ENCODE data around the gene TRNAU1AP.
"Not testable (repeated sequence)": the region's sequence is repeated elsewhere in the genome, so short reads cannot be mapped to it uniquely, and the experiment has no call there.

Gene TRNAU1AP

DNA sequence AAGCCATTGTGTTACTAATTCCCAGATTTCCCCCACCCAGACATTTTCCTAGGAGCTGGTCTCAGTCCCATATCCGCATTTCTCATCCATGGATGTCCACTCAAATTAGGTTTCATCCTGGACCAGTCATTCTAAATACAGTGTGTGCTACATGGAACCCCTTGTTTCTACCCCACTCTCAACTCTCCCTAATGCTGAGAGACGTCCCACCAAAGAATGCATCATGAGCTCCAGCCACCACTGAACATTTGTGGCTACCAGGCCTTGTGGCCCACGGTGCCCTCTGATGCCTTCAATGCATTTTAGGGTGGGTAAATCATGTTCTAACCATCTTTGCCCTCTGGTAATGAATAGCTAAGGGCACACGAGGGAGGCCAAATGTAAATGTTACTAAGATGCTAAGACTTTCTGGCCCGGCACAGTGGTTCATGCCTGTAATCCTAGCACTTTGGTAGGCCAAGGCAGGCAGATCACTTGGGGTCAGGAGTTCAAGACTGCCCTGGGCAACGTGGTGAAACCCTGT is 25.9 kb downstream of the TRNAU1AP start:
- DNase-seq: no peak

DNA sequence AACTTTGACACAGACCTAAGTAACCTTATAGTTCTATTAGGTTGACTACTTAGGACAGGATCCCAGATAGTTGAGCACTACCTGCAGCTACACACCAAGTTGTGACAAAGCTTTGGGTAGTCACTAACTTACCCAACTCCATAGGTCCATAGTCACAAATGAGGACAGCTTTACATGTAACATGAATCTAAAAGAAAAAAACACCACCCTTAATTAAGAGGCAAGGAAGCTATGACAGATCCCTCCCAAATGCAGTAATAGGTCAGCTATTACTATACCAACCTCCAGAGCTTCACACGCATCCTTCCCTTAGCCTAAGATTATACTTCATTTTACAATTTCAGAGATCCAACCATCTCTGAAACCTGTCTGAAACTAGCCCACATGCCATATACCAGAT is 26.5 kb downstream of the TRNAU1AP start:
- DNase-seq: no peak

DNA sequence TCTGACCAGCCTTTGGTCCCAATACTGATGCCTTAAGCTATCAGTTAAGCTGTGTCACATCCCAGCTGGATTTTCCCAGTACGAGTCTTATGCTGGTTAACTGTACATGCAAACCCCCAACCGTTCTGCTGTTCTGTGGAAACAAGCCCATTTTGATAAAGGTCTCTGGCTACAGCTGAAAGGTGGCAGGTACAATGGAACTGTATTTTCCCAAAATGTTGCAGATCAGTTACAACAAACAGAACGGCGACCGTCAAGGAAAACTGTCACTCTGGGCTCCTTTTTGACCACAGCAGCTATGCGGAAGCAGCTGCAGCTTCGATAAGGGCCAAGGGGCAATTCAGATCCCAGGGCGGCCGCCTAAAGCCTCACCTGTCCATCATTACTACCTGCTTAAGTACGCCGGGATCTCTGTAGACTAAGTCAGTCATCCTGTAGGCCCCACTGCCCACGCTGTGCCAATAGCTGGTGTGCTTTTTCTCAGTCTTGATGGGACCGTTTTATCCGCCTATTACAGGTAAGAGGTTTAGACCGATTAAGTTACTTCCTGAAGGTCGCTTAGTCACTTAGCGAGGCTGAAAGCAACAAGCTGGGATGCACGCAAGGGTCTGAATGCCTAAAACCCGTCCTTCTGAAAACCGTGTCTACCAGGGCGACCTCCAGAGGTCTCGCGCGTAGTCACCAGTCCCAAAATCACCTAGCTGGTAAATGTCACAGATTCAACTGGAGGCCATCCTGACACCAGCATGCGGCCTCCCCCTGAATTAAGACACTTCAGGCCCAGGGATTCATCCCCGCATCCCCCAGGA is 28.0 kb downstream of the TRNAU1AP start:
- peak; percentile 51 to 85 (median 71) for DNase-seq

DNA sequence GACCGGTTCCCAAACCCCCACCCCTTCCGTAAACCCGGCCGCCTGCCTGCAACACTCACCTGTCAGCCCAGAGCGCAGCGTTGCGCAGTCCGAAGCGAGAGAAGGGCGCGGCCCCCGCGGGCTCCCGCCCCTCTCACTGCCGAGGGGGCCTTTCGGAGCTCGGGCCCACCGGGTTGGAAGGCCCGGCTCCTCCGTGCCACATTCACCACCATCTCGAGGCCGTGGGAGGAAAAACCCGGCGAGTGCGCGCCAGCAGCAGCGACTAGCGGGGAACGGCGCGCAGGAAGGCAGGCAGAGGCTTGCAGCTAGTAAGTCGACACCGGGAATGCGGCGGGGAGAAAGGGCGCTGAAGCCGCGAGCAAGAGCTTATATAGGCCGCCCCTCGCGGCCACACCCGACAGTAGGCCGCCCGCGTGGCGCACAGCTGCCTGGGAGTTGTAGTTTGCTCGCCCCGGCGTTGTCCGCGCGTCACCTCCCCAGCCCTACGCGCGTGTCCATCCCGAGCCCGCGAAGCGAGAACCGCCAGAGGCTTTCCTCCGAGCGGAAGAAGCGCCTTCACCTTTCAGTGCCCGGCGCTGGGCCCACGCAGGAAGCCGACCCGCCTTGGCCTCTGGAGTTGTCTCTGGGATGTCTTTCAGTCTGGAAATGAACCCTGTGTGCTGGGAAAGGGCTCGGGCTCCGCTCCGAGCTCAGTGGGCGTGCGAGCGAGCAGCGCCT is 28.8 kb downstream of the TRNAU1AP start:
- peak; percentile 94 to 97 (median 95) for DNase-seq

DNA sequence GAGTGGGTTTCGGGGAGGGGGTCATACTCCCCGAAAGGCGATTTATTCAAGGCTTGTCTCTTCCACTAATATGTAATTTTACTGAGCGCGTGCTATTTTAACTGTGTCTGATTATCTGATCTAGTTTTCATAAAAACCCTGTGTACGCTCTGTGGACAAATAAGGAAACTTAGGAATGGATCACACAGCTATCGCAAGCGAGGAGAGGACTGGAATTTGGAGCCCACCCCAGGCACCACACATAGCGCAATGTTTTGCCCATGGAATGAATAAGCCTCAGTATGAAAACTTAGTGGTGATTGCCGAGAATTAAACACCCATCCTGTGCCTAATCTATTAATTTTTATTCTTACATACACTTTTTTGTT is 29.3 kb downstream of the TRNAU1AP start:
- DNase-seq: no peak

DNA sequence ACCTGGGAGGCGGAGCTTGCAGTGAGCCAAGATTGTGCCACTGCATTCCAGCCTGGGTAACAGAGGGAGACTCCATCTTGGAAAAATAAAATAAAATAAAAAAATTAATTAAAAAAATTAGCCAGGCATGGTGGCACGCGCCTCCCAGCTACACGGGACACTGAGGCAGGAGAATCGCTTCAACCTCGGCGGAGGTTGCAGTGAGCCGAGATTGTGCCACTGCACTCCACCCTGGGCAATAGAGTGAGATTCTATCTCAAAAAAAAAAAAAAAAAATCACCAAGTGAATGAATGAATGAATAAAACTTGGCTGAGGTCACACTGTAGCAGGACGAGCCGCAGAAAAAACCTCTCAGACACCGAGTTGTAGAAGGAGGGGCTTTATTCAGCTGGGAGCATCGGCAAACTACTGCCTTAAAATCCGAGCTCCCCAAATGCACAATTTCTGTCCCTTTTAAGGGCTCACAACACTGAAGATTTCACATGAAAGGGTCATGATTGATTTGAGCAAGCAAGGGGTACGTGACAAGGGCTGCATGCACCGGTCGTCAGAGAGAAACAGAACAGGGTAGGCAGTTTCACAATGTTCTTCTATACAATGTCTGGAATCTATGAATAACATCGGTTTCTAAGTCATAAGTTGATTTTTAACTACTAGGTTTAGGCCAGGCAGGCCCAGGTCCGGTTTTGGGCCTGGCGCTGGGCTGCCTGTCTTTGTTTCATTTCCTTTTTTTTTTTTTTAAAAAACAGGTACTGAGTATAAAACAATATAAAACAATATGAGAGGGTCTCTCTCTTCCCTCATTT is 33.9 kb downstream of the TRNAU1AP start:
- not testable (repeated sequence) for DNase-seq

DNA sequence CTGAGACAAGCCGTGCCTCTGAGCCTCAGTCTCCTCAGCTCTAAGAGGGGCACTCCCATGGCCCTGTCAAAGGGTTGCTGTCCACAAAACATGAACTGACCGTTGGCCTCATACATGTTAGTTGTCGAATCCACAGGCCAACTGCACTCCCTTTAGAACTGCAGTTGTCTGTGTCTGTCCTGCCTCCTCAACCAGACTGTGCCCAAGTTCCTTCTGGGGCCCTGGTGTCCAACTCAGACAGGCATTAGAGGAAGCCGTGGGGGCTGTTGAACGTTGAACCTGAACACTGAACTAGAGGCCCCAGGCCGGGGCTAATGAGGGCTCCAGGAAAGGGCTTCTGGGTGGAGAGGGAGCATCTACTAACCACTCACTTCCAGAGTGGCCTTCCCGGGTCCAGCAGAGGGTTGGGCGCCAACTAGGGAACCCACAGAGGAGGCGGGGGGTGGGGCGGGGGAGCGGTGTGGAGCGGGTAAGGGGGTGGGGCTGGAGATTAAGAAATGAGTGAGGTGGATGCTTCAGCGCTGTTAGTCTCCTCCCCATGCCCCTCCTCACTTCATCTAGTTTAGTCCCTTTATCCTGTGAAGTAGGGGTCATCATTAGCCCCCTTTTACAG is 38.9 kb downstream of the TRNAU1AP start, which contains the start of gene RAB42:
TSS of gene RAB42 (plus strand) at position 558 of the 613 bp plus-strand sequence. CDS start 247 bp downstream, outside the sequence.
- no peak for DNase-seq

DNA sequence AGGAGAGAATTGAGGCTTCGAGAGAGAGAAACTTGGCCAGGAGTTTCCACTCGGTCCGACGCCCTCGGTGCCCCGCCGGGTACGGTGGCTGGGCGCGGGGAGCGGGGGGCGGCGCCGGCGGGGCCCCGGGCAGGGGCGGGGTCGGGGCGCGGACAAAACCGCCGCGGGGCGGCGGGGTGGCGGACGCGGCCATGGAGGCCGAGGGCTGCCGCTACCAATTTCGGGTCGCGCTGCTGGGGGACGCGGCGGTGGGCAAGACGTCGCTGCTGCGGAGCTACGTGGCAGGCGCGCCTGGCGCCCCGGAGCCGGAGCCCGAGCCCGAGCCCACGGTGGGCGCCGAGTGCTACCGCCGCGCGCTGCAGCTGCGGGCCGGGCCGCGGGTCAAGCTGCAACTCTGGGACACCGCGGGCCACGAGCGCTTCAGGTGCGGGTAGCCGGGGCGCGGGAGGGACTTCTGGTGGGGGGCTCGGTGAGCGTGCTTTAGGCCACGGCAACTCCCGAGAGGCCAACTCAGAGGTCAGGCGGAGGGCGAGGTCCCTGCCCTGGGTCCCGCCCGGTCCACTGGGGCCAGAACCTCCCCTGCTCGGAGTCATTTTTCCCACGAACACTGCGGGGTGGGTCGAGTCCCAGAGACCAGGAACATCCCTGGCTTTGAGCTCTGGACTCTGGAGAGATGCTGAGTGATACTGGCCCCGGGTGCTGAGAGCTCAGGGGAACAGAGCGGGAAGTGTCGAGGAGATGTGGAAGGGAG is 39.6 kb downstream of the TRNAU1AP start:
- peak in 2 of 3 experiments; percentile 14 to 24 for DNase-seq

DNA sequence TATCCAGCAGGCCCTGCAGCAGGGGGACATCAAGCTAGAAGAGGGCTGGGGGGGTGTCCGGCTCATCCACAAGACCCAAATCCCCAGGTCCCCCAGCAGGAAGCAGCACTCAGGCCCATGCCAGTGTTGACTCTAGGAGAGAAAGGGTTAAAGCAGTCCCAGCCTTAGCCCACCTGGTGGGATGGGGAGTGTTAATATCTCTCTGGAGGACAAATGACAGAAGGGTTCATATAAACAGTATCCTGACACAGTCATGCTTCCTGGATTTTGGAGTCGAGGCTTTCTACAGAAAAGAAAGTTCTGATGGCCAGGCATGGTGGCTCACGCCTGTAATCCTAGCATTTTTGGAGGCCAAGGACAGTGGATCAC is 41.1 kb downstream of the TRNAU1AP start:
- not testable (repeated sequence) for DNase-seq

DNA sequence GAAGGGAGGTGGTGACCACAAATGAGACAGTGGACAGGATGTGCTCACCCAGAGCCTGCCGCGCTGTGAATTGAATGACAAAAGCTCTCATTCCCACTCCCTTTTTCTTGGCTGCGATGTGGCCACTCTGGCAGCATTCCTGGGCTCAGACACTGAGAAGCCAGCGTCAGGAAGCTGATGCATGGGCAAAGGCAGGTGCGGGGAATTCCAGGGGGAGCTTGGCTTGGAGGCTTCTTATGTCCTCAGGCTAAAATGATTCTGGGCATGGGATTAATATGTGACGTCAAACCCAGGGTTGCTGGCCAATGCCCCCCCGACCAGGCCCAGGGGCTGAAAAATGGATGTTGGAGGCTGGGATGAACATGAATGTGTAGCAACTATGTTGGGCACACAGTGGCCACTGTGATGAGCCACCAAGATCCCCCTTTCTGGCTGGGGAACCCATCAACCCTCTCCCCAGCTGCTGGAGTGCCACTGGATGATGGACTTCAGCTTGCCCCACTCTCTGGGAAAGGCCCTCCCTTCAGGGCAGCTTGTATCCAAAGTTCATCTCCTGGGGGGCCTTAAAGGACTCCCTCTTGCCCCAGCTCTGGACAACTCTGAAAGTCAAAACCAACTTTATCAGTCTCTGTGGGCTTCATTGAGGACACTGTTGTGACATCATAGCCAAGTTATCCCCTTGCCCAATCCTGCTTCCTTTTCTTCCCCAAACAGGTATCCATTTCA is 42.0 kb downstream of the TRNAU1AP start:
- DNase-seq: not testable (repeated sequence)

DNA sequence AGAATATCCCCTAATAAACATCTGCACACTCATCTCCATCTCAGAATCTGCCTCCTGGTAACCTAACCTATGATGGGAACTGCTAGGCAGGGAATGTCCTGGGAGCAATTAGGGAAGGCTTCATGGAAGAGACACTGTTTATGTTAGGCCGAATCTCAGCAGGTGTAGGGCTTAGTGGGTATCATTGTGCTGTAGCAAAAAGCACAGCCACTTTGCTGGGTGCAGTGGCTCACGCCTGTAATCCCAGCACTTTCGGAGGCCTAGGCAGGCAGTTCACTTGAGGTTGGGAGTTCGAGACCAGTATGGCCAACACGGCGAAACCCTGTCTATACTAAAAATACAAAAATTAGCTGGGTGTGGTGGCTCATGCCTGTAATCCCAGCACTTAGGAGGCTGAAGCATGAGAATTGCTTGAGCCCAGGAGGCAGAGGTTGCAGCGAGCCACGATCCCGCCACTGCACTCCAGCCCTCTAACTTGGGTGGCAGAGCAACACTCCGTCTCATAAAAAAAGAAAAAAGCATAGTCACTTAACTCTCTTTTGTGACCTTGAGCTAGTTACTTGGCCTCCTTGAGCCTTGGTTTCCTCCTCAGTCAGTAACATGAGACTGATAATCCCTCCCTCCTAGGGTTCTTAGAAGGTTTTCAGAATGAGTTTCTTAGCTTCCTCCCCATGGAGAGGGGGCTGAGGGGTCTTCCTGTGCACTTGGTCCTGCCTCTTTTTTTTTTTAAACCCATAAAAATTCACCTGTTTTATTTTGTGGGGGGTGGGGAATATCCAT is 42.7 kb downstream of the TRNAU1AP start:
- no peak for DNase-seq

DNA sequence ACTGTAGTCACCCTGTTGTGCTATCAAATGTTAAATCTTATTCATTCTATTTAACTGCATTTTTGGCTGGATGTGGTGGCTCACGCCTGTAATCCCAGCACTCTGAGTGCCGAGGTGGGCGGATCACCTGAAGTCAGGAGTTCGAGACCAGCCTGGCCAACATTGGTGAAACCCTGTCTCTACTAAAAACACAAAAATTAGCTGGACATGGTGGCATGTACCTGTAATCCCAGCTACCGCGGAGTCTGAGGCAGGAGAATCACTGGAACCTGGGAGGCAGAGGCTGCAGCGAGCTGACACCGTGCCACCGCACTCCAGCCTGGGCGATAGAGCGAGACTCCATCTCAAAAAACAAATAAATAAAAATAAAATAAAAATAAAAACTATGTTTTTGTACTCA is 43.4 kb downstream of the TRNAU1AP start:
- DNase-seq: not testable (repeated sequence)

DNA sequence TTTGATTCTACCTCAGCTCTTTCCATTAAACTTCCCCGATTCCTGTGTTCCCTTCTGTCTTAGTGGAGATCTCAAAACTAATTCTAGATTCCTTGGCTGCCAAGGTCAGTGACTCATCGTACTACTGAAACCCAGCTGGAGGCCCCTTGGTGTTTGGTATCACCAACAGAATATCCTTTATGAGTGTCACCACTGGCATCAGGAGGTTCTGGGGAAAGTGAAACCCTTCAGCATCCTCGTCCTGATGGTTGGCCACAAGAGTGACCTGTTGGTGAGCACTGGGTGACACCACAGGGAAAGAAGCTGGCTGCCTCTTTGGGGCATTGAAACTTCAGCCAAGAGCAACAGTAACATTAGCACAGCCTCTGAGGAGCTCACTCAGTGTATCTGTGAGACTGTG is 48.8 kb downstream of the TRNAU1AP start:
- no peak for DNase-seq

DNA sequence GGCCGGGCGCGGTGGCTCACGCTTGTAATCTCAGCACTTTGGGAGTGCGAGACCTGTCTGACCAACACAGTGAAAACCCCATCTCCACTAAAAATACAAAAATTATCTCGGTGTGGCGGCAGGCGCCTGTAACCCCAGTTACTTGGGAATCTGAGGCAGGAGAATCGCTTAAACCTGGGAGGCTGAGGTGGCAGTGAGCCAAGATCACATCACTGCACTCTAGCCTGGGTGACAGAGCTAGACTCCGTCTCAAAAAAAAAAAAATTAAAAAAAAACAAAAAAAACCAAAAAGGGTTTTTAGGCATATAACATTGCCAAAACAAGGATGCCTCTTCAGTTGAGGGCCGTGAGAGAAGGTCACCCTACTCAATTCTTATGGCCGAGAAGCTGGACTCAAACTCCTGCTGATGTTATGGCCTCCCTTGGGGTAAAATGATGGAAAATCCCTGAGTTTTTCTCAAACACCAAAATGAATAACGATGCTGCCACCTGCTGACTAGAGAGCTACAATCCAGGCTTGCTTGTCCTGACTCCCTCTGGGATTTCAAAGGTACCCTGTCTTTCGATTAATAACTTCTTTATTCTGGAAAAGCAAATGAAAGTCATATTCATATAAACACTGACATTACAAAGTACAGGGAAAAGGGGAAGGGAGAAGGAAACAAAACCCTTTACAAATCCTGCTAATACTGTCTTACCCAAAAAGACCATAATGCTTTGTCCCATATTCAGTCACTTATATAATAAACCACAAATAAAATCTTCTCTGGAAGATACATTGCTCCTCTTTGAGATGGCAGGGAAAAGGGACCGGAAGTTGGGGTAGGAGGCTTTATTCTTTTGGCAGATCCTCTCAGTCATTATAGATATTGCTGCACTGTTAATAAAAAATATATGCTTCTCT is 49.9 kb downstream of the TRNAU1AP start:
- peak; percentile 39 to 74 (median 53) for DNase-seq

DNA sequence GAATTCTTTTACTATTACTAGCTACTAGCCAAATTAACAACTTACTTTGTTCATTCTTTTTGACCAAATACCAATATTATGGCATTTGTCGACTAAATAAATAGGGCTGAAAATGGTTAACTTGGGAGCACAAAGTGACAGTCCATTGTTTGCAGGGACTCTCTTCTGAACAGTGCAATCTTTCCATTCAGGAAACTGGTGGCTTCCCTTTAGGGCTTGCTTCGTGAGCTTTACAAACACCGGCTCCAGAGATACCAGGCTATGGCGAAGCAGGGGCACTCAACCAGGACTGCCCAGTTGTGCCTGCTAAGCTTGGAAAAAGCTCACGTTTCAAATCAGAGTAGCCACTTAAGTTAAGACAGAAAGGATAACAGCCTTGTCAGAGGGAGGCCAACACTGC is 51.5 kb downstream of the TRNAU1AP start:
- DNase-seq: no peak

DNA sequence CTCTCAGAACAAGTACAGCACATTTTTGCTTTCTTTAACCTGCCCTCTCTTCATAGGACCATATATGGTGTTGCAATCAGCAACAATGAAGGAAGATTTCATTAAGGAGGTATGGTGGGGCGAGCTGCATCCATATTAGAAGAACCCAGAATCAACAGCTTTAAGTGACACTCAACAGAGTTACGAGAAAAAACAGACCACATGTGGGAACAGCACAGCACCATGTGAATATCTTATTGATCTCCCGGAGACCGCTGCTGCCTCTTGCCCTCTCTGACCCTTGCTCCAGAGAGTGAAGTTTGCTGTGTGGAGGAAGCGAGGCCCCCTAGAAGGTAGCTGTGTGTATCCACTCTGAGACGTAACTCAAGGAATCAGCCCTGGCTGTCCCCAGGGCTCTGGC is 52.1 kb downstream of the TRNAU1AP start:
- no peak for DNase-seq

DNA sequence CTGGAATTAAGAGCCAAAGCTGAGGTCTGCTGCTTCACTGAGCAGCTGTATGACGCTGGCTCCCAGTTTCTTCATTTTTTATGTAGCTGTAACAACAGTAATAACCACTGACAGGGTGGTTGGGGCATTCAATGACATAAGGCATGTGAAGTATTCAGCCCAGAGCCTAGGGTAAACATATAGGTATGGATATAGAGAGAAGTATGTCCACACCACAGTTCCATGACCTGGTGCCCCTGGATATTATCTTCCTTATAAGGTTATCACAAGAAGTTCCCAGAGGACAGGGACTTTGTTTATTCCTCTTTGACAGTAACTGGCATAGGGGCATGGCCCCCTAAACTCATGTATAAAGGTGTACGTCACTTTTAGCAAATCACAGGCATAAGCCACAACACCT is 53.9 kb downstream of the TRNAU1AP start:
- no peak for DNase-seq

DNA sequence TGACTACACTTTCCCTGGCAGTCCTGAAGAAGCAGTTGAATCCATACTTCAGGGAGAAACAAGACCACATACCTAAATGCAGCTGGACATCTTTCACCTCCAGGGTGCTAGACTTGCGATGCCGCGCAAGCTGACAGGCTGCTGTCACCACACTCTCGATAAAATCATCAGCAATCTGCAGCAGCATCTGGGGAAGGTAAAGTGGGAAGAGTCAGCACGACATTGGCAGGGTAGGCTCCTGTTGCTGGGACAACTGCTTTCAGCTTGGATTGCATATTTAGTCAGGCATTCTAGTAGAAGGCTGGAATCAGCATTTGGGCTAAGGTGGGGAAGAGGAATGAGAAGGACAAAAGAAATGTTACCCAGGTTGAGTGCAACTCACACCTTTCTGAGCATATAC is 60.3 kb downstream of the TRNAU1AP start:
- DNase-seq: no peak
